Endodermal cell (in vitro differentiated cells): ENCODE data around the gene MTERF2. TPM values are rescaled to one million over a fixed set of nuclear protein-coding genes. Genes with fewer than 3 reads are reported as not detected.
"Not testable (repeated sequence)": the region's sequence is repeated elsewhere in the genome, so short reads cannot be mapped to it uniquely, and the experiment has no call there.

Experiments
- DNase-seq: peaks from one replicate; pipeline ENCODE4 v3.0.0-alpha.2; 2017
- H3K27ac ChIP-seq: 2 replicates; pipeline ENCODE4 v1.5.1; 2013; ENCODE audit warnings: mild to moderate bottlenecking, low read depth, low read length, moderate library complexity
- H3K27me3 ChIP-seq: 2 replicates; pipeline ENCODE4 v1.6.1; 2013; ENCODE audit warnings: mild to moderate bottlenecking, low read length, moderate library complexity; ENCODE audit not compliant: insufficient read depth, control insufficient read depth, poor library complexity, severe bottlenecking
- H3K36me3 ChIP-seq: 2 replicates; pipeline ENCODE4 v1.7.0; 2013; ENCODE audit warnings: mild to moderate bottlenecking, low read length, moderate library complexity; ENCODE audit not compliant: control insufficient read depth, insufficient read depth
- H3K4me1 ChIP-seq: one replicate; pipeline ENCODE4 v1.7.0; 2013; ENCODE audit warnings: low read length; ENCODE audit not compliant: control insufficient read depth, insufficient read depth
- H3K4me3 ChIP-seq: 2 replicates; pipeline ENCODE4 v1.5.1; 2013; ENCODE audit warnings: mild to moderate bottlenecking, low read length, moderate library complexity
- H3K9ac ChIP-seq: 2 replicates; pipeline ENCODE4 v1.6.1; 2013; ENCODE audit warnings: mild to moderate bottlenecking, low read length, moderate library complexity; ENCODE audit not compliant: poor library complexity, severe bottlenecking; ENCODE audit errors: extremely low read depth
- H3K9me3 ChIP-seq: 2 replicates; pipeline ENCODE4 v1.6.1; 2013; ENCODE audit warnings: mild to moderate bottlenecking, low read length, moderate library complexity; ENCODE audit not compliant: control insufficient read depth
- H3K27ac Mint-ChIP-seq: 2 replicates; pipeline ENCODE4 v1.8.0; 2020; ENCODE audit warnings: mixed read lengths
- H3K27me3 Mint-ChIP-seq: 2 replicates; pipeline ENCODE4 v1.8.0; 2021; ENCODE audit warnings: mild to moderate bottlenecking, mixed read lengths; ENCODE audit not compliant: insufficient read depth
- H3K36me3 Mint-ChIP-seq: 2 replicates; pipeline ENCODE4 v1.8.0; 2020; ENCODE audit warnings: low read depth, mixed read lengths
- H3K4me1 Mint-ChIP-seq: 2 replicates; pipeline ENCODE4 v1.8.0; 2020; ENCODE audit warnings: mixed read lengths
- H3K4me3 Mint-ChIP-seq: 2 replicates; pipeline ENCODE4 v1.8.0; 2020; ENCODE audit warnings: mild to moderate bottlenecking, moderate library complexity, mixed read lengths
- H3K9me3 Mint-ChIP-seq: 2 replicates; pipeline ENCODE4 v1.8.0; 2020; ENCODE audit warnings: mild to moderate bottlenecking, mixed read lengths
- WGBS, 2 experiments: methylation state at CpG; one replicate each; pipeline versions ENCODE4 v1.1.5 to v1.1.7; 2013; ENCODE audit warnings: missing lambda C conversion rate in 2 of 2, mixed read lengths in 1 of 2; ENCODE audit not compliant: insufficient coverage in 1 of 2, insufficient read length in 1 of 2; 5-methylcytosine and 5-hydroxymethylcytosine counted together
- total RNA-seq, 2 donors: library from RNA; stranded (reverse); fragmentation: NEBNext Ultra II Directional in 1 of 2; extraction: Animal tissue kit (Norgen Biotek cat#: 25700) in 1 of 2; gene quantifications; 2 replicates in 1 of 2; 3 replicates in 1 of 2; pipeline ENCODE4 v1.2.1, GENCODE V29; 2021
- TF ChIP-seq, protein P1 (sequence below): fragments of 200-600 bp; sonication (generic); conservative IDR thresholded peaks from 2 replicates; pipeline ENCODE4 v1.5.0; 2021; ENCODE audit warnings: antibody characterized with exemption, mild to moderate bottlenecking

Gene MTERF2
- total RNA-seq, 2 donors from 2014 or later: 12.0 to 12.5 TPM

DNA sequence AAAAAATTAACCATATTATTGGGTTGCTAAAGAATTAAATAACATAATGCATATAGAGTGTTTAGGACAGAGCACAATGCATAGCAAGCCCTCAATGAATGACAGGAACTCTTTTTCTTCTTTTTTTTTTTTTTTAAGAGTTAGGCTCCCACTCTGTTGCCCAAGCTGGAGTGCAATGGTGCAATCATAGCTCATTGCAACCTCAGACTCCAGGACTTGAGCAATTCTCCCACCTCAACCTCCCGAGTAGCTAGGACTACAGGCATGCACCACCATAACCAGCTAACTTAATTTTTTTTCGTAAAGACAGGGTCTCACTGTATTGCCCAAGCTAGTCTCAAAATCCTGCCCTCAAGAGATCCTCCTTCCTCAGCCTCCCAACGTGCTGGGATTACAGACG lies 20.5 kb upstream of the MTERF2 start:
- Histone ChIP-seq H3K36me3 (peaks cover 10% of the 10 kb centered on the region), H3K4me1 (no peaks in the 10 kb centered on the region), H3K9ac (no peak overlapping the region), H3K9me3 (peaks cover 20% of the 10 kb centered on the region), H3K27ac (no peak overlapping the region), H3K27me3 (no peaks in the 10 kb centered on the region), H3K4me3 (no peak overlapping the region)
- Mint-ChIP-seq H3K36me3 (peaks cover 27% of the 10 kb centered on the region), H3K9me3 (peaks cover 8% of the 10 kb centered on the region), H3K27me3 (no peaks in the 10 kb centered on the region), H3K4me3 (no peak overlapping the region), H3K27ac (no peak overlapping the region), H3K4me1 (no peaks in the 10 kb centered on the region)
- DNase-seq: no peak
- TF ChIP-seq, protein P1, sequence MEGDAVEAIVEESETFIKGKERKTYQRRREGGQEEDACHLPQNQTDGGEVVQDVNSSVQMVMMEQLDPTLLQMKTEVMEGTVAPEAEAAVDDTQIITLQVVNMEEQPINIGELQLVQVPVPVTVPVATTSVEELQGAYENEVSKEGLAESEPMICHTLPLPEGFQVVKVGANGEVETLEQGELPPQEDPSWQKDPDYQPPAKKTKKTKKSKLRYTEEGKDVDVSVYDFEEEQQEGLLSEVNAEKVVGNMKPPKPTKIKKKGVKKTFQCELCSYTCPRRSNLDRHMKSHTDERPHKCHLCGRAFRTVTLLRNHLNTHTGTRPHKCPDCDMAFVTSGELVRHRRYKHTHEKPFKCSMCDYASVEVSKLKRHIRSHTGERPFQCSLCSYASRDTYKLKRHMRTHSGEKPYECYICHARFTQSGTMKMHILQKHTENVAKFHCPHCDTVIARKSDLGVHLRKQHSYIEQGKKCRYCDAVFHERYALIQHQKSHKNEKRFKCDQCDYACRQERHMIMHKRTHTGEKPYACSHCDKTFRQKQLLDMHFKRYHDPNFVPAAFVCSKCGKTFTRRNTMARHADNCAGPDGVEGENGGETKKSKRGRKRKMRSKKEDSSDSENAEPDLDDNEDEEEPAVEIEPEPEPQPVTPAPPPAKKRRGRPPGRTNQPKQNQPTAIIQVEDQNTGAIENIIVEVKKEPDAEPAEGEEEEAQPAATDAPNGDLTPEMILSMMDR: no peak
- 88 to 92% methylated on average over 1 to 4 of the region's 4 CpGs for WGBS, 2 experiments

DNA sequence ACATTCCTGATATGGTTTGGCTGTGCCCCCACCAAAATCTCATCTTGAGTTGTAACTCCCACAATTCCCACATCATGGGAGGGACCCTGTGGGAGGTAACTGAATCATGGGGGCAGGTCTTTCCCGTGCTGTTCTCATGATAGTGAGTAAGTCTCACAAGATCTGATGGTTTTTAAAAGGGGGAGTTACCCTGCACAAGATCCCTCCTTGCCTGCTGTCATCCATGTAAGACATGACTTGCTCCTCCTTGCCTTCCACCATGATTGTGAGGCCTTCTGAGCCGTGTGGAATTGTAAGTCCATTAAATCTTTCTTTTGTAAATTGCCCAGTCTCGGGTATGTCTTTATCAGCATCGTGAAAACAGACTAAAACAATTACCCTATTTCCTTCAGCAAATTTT lies 15.7 kb upstream of the MTERF2 start:
- not testable (repeated sequence) for H3K27ac ChIP-seq, H3K27ac Mint-ChIP-seq, H3K4me1 Mint-ChIP-seq, H3K9ac ChIP-seq, DNase-seq, H3K4me3 ChIP-seq, H3K27me3 ChIP-seq, H3K9me3 Mint-ChIP-seq, H3K27me3 Mint-ChIP-seq, H3K4me3 Mint-ChIP-seq, H3K9me3 ChIP-seq, H3K4me1 ChIP-seq
- H3K36me3 ChIP-seq: peaks cover 40% of the 10 kb centered on the region
- 90 to 92% methylated on average over 2 to 4 of the region's 4 CpGs for WGBS, 2 experiments
- peaks cover 38% of the 10 kb centered on the region for H3K36me3 Mint-ChIP-seq

DNA sequence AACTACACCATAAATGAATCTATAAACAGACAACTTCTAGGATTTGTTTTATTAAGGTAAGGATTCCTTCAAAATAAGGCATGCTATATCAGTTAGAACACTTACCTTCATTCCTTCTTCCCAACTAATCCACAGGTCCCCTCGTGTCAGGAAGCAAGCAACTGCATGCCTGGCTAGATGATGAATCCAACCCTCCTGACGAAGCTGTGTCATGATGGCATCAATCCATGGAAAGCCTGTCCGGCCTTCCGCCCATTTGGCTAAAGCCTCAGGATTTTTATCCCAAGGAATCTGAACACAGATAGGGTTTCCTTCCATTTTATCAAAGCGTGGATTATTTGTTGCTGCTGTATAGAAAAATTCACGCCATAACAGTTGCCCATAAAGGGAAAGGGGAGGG lies 12.5 kb upstream of the MTERF2 start:
- Histone ChIP-seq H3K4me1 (no peaks in the 10 kb centered on the region), H3K27ac (no peak overlapping the region), H3K9me3 (peaks cover 5% of the 10 kb centered on the region), H3K4me3 (no peak overlapping the region), H3K27me3 (no peaks in the 10 kb centered on the region), H3K9ac (no peak overlapping the region), H3K36me3 (peaks cover 59% of the 10 kb centered on the region)
- DNase-seq: no peak
- TF ChIP-seq, protein P1: no peak
- WGBS, 2 experiments: 94 to 100% methylated on average over 3 to 6 of the region's 6 CpGs
- no peaks in the 10 kb centered on the region for H3K4me1 Mint-ChIP-seq
- H3K36me3 Mint-ChIP-seq: peaks cover 58% of the 10 kb centered on the region
- H3K9me3 Mint-ChIP-seq: peaks cover 4% of the 10 kb centered on the region
- H3K27me3 Mint-ChIP-seq: no peaks in the 10 kb centered on the region
- no peak overlapping the region for H3K27ac Mint-ChIP-seq
- no peak overlapping the region for H3K4me3 Mint-ChIP-seq

DNA sequence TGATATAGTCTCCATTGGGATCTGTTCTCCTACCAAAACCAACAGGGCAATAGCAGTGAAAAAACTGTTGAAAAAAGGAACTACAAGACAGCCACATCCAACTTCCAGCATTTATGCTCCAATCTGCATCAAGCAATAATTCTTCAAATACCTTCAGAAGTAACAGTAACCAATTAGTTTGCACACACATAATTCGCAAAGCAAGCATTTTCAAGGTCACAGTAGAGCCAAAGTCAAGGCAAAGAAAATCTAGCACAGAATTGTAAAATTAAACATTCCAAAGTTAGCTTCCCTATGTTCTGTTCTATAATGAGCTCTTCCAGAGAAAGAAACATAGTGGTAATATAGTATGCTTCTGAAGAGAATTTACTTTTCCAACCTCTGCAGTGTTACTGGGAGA lies 11.0 kb upstream of the MTERF2 start:
- peaks cover 66% of the 10 kb centered on the region for H3K36me3 ChIP-seq
- no peak for DNase-seq
- H3K36me3 Mint-ChIP-seq: peaks cover 59% of the 10 kb centered on the region
- H3K4me1 ChIP-seq: no peaks in the 10 kb centered on the region
- H3K4me3 ChIP-seq: no peak overlapping the region
- peaks cover 4% of the 10 kb centered on the region for H3K9me3 Mint-ChIP-seq
- TF ChIP-seq, protein P1: no peak
- peaks cover 5% of the 10 kb centered on the region for H3K9me3 ChIP-seq
- H3K4me3 Mint-ChIP-seq: no peak overlapping the region
- no peaks in the 10 kb centered on the region for H3K4me1 Mint-ChIP-seq
- H3K9ac ChIP-seq: no peak overlapping the region
- 90 to 100% methylated on average over 1 of the region's 1 CpG for WGBS, 2 experiments
- no peak overlapping the region for H3K27ac Mint-ChIP-seq
- no peaks in the 10 kb centered on the region for H3K27me3 ChIP-seq
- no peak overlapping the region for H3K27ac ChIP-seq
- no peaks in the 10 kb centered on the region for H3K27me3 Mint-ChIP-seq

DNA sequence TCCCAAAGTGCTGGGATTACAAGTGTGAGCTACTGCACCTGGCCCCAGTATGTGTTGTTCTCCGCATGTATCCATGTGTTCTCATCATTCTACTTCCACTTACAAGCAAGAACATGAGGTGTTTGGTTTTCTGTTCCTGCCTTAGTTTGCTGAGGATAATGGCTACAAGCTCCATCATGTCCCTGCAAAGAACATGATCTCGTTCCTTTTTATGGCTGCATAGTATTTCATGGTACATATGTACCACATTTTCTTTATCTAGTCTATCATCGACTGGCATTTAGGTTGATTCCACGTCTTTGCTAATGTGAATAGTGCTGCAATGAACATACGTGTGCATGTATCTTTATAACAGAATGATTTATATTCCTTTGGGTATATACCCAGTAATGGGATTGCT lies 9.2 kb upstream of the MTERF2 start:
- H3K4me1 Mint-ChIP-seq, H3K4me3 Mint-ChIP-seq, H3K4me3 ChIP-seq, H3K27me3 ChIP-seq, H3K27ac Mint-ChIP-seq, H3K9me3 Mint-ChIP-seq, H3K9me3 ChIP-seq, DNase-seq, H3K27ac ChIP-seq, H3K9ac ChIP-seq, H3K27me3 Mint-ChIP-seq, H3K4me1 ChIP-seq: not testable (repeated sequence)
- WGBS, 2 experiments: 92 to 99% methylated on average over 2 to 5 of the region's 5 CpGs
- peaks cover 51% of the 10 kb centered on the region for H3K36me3 Mint-ChIP-seq
- H3K36me3 ChIP-seq: peaks cover 59% of the 10 kb centered on the region
